HL-60 (cell line): ENCODE results near the gene ITGB2.
A peak's percentile ranks its signal among the peaks of the same experiment; 100 is the strongest.

Experiments used
- DNase-seq, 2 experiments: peaks; one replicate each; pipeline ENCODE4 v3.0.0-alpha.2; 2010 to 2020; ENCODE audit warnings: low read depth in 1 of 2, low spot score in 1 of 2
- H3K27ac ChIP-seq: fragments of 250-450 bp; sonication (Bioruptor Pico); replicated peaks from 2 replicates; pipeline ENCODE4 v1.5.1; 2020; ENCODE audit warnings: mild to moderate bottlenecking, moderate library complexity
- H3K27me3 ChIP-seq: fragments of 250-450 bp; sonication (Bioruptor Pico); 2 replicates; pipeline ENCODE4 v1.5.1; 2021; ENCODE audit warnings: mild to moderate bottlenecking, moderate library complexity; ENCODE audit not compliant: insufficient read depth, poor library complexity, severe bottlenecking
- H3K4me3 ChIP-seq: replicated peaks from 2 replicates; pipeline ENCODE4 v1.5.1; 2011; ENCODE audit warnings: mild to moderate bottlenecking, control low read depth, low read length; ENCODE audit not compliant: insufficient read depth
- GABPA ChIP-seq: IDR thresholded peaks from 2 replicates; pipeline ENCODE4 v1.6.1; 2012; ENCODE audit warnings: low read depth
- POLR2AphosphoS5 ChIP-seq: IDR thresholded peaks from 2 replicates; pipeline ENCODE4 v1.6.1; 2012; ENCODE audit warnings: low read depth
- SPI1 ChIP-seq: IDR thresholded peaks from 2 replicates; pipeline ENCODE4 v1.6.1; 2012; ENCODE audit warnings: low read depth, mild to moderate bottlenecking, borderline replicate concordance
- TF ChIP-seq, protein P1 (sequence below): IDR thresholded peaks from 2 replicates; pipeline ENCODE4 v1.6.1; 2012; ENCODE audit warnings: low read depth; ENCODE audit not compliant: insufficient replicate concordance
- TF ChIP-seq, protein P2 (sequence below): IDR thresholded peaks from one replicate; pipeline ENCODE4 v1.5.1; 2011; ENCODE audit warnings: low read length, control low read depth, inconsistent platforms; ENCODE audit not compliant: insufficient read depth

The ITGB2 gene

DNA sequence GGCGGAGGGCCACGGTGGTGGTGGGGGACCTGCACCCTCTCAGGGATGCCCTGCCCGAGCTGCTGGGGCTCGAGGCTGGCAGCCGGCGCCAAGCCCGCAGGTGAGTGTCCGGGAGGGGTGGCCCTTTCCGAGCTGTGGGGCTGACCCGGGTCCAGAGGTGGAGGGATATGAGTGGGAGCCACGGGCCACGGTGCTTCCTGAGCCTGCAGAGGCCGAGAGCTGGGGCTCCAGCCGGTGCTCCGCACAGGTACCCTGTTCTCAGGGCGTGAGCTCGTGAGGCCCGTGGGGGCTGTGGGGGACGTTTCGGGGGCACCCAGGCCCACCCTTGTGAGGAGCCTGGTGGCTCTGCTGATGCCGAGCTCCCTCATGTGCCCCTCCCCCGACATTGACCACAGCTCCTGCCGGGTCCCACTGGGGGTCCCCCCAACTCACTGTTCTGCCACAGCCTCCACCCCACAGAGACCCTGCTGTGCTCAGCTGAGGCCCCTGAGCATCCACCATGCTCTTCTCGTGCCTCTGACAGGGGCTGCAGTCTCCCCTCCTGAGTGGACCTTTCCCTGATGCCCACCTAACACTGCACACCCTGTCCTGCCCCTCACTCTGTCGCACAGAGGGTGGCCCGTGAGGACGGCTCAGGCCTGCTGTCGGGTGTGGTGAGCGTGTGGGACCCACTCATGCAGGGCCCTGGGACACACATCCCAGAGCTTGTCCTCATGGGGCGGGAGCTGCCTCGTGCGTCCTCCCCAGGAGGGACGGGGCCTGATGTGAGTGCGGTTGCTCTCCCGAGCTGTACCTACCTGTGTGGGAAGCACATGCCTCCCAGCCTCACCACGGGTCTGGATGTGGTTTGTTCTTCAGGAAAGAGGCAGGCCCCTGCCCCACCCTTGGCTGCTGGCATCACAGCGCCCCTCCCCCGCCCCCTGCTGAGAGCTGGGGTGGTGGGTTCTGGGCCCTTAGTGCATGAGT lies 46.7 kb upstream of the ITGB2 start:
- DNase-seq = no peak
- Histone ChIP-seq H3K27ac (peak overlapping the region; percentile 95), H3K27me3 (no peaks in the 10 kb centered on the region), H3K4me3 (no peak overlapping the region)
- TF ChIP-seq SPI1 (no peak), POLR2AphosphoS5 (no peak; the same call in 1 of the 2 replicates), GABPA (no peak)
- TF ChIP-seq, protein P1, sequence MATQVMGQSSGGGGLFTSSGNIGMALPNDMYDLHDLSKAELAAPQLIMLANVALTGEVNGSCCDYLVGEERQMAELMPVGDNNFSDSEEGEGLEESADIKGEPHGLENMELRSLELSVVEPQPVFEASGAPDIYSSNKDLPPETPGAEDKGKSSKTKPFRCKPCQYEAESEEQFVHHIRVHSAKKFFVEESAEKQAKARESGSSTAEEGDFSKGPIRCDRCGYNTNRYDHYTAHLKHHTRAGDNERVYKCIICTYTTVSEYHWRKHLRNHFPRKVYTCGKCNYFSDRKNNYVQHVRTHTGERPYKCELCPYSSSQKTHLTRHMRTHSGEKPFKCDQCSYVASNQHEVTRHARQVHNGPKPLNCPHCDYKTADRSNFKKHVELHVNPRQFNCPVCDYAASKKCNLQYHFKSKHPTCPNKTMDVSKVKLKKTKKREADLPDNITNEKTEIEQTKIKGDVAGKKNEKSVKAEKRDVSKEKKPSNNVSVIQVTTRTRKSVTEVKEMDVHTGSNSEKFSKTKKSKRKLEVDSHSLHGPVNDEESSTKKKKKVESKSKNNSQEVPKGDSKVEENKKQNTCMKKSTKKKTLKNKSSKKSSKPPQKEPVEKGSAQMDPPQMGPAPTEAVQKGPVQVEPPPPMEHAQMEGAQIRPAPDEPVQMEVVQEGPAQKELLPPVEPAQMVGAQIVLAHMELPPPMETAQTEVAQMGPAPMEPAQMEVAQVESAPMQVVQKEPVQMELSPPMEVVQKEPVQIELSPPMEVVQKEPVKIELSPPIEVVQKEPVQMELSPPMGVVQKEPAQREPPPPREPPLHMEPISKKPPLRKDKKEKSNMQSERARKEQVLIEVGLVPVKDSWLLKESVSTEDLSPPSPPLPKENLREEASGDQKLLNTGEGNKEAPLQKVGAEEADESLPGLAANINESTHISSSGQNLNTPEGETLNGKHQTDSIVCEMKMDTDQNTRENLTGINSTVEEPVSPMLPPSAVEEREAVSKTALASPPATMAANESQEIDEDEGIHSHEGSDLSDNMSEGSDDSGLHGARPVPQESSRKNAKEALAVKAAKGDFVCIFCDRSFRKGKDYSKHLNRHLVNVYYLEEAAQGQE = no peak
- TF ChIP-seq, protein P2, sequence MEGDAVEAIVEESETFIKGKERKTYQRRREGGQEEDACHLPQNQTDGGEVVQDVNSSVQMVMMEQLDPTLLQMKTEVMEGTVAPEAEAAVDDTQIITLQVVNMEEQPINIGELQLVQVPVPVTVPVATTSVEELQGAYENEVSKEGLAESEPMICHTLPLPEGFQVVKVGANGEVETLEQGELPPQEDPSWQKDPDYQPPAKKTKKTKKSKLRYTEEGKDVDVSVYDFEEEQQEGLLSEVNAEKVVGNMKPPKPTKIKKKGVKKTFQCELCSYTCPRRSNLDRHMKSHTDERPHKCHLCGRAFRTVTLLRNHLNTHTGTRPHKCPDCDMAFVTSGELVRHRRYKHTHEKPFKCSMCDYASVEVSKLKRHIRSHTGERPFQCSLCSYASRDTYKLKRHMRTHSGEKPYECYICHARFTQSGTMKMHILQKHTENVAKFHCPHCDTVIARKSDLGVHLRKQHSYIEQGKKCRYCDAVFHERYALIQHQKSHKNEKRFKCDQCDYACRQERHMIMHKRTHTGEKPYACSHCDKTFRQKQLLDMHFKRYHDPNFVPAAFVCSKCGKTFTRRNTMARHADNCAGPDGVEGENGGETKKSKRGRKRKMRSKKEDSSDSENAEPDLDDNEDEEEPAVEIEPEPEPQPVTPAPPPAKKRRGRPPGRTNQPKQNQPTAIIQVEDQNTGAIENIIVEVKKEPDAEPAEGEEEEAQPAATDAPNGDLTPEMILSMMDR = no peak

DNA sequence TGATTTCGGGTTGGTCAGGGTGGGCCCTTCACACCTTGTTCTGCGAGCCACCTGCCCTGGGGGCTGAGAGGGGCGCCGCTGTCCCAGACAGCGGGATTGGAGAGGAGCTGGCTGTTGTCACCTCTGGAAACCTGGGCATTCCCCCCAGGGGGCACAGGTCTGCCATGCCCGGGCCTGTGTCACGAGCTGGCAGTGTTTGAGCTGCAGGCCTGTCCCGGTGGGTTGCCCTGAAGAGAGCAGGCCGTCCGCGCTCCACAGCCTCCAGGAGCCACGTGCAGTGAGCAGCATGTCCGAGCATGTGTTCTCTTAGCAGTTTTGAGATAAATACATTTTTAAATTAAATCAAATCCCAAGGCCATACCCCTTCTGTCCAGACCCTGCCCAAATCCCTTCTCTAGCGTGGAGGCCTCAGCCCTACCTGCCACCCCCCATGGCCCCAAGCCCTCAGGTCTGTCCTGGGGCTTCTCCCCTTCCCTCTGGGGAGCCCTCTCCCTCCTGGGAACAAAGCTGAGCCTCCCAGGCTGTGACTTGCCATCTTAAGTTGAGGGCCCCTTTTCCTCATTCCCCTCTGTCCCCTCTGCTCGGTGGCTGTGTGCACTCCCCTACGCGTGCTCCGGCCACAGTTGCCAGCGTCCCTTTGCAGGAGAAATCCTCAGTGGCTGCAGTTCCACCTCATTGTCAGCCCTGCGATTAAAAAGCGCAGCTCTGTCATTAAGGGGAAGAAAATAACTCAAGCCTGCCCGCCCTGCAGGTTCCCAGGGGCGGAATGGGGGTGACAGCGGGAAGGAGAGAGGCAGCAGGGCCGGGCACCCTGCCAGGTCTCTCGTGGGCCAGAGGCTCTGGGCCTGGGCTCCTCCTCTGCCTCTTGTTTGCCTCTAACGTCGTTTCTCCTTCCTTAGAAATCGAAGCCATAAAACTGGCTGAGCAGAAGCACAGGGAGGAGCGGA lies 45.7 kb upstream of the ITGB2 start:
- Histone ChIP-seq H3K27me3 (no peaks in the 10 kb centered on the region), H3K27ac (peak overlapping the region; percentile 95), H3K4me3 (no peak overlapping the region)
- peak; percentile 33; the same call in 1 of the 2 replicates for TF ChIP-seq POLR2AphosphoS5
- TF ChIP-seq, protein P1 = no peak
- DNase-seq = peak; percentile 44 to 77

DNA sequence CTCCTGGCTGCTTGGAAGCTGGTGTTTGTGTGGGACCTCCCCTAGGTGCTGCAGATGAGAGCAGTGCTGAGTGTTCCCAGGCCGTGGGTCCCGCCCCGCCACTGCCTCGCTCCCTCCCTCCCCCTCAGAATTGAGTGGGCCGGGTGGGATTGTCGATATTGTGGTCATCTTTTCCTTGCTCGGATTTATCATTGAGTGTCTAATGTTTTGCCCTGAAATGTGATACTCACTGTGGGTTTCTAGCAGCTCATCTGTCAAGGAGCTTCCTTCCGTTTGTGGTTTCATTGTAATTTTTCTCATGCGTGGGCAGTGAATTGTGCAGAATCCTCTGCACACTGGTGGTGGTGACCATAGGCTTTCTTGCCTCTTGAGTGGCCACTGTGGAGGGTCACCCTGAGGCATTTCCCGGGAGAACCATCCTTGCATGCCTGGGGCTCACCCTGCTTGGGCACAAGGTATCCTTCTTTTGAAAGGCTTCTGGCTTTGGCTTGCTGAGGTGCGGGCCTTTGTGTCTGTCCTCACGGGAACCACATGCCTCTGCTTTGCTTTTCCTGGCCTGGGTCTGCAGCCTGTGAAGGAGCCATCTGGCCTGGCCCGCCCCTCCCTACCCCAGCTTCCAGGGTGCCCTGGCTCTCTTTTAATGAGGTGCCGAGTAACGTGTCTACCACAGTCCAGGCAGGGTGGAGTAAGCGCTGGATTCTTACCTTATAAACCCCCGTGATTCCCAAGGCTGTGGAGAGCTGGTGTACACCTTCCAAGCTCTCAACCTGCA lies 44.7 kb upstream of the ITGB2 start:
- peak; percentile 18 to 58 for DNase-seq
- Histone ChIP-seq H3K4me3 (no peak overlapping the region), H3K27me3 (no peaks in the 10 kb centered on the region), H3K27ac (no peak overlapping the region)
- TF ChIP-seq POLR2AphosphoS5 = 0 out of 2 replicates have a peak, but pooled peaks have one; percentile 29
- TF ChIP-seq, protein P2 = no peak
